Ramos (cell line): ENCODE data around the gene LNX1.

Experiments used
- in situ Hi-C: fragments of 300-500 bp; cut with MboI; formaldehyde crosslinking; loops from one replicate; pipeline ENCODE4 v1.14.3; 2022; ENCODE audit warnings: low sequenced_read_pairs; ENCODE audit not compliant: unreplicated experiment

The LNX1 gene

DNA sequence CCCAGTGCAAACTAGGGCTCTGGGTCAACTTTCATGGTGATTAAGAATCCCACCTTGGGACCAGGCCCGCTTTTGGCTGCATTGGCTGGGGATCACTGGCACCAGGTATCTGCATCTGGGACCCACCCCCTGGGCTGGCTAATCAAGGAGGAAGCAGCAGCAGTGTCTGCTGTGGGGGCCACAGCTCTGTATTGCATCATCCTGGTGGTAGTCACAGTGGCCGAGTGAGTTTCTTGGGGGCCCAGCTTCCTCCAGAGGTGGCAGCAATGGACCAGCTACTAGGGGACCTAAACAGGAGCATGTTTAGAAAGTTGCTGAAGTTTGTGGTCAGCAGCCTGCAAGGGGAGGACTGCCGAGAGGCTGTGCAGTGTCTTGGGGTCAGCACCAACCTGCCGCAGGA, 15.7 kb downstream of the LNX1 start:
- in situ Hi-C loops: no loop called here

DNA sequence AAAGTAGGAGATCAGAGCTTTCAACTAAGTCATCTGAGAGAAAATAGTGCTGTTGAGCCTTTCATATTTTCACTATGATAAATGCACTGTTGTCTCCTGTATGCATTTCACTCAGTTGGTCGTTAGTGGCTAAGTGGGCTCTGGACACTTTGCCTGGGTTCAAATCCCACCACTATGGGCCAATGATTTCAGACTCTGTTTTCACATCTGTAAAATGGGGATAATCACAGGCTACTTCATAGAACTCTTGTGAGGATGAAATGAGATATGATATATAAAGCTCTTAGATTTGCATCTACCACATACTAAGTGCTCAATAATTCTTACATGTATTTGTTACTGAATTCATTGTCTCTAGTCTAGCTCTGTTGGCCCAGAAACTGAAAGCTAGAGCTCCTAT, 16.8 kb downstream of the LNX1 start:
- in situ Hi-C loops: no loop called here

DNA sequence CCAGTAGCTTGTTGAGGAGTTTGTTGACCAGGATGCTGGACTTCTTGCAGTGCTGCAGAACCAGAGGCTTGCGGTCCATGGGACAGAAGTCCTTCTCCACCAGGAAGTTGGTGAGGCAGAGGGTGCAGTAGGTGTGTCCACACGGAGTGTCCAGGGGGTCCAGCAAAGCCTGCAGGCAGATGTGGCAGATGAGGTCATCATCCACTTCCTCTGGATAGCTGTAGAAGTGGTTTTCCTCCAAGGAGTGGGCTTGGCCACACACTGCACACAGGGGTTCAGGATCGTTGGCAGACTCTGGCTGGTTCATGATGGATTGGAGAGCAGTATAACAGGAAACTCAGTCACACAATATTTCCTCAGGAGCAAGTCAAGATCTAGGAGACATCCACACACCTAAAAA, 17.6 kb downstream of the LNX1 start:
- in situ Hi-C loops: no loop called here

DNA sequence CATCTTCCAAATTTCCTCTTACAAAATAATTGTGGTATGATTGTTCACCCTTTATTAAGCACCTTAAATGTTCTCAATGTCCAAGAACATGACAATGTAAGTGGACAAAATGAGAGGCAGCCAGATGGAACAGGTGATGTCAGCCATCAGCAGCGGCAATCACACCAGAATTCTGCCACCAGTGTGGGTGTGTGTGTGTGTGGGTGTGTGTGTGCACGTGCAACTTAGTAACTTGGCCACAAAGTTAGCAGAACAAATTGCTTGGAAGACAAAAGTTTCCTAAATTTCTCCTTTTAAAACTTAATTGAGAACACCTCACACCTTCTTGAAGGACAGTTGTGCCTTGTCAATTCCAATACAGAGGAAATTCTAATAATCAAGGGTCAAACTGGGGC, 18.7 kb downstream of the LNX1 start:
- in situ Hi-C loops: no loop called here

DNA sequence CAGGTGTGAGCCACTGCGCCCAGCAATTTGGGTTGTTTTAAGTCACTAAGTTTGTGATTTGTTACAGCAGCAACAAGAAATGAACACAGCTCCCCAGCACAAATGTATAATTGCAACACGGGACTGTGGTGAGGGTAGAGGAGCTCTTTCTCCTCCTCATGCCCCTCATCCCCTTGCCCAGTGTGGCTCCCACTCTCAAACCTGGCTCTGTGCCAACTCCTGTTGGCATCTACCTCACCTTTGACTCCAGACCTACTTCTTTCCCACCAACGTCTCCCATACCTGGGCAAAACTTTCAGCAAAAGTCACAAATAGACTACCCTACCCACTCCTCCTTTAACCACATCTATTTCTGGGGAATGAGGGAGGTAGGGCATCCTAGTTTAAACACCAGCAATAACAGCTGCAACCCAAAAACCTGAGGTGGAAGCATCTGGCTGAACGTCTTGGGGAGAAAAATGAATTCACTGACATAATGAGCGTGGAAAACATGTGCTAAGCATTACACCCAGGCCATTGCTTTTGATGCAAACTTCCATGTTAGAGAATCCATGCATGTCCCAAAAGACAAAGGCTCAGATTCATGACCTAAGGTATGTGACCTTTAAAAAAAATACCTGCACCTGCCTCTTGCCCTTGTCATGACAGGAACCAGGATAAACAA, 19.2 kb downstream of the LNX1 start:
- in situ Hi-C loops: no loop called here

DNA sequence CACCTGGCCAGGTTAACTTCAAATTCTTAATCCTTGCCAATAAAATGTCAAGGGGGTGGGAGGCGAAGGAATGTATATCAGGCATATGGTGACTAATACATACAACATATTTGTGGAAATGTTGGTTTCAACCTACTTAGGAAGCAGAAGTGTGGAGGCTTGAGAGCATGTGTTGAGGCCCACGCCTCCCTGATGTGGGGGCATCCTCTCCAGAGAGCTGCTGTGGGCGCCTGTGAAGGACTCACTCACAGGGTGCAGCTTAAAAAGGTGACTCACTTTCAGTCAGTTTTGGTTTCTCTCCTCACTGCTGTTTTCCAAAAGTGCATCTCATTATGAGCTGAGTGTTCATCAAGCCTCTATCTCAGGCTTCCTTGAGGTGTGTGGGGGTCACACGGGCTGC, 27.5 kb downstream of the LNX1 start:
- in situ Hi-C loops: no loop called here

DNA sequence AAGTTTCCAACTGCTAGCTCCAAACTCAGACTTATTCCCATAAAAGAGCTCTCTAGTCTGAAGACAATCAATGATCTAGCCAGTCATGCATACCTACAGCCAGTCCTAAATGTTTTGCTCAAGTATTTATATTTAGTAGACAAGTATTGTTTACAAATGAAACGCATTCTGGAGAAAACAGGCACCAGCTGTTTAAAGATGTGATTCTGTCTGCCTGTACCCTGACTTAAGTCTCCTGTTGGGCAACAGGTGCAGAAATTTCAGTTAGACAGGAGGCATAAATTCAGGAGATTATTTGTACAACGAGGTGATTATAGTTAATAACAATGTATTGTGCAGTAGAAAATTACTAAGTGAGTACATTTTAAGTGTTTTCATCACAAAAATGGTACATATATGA, 28.9 kb downstream of the LNX1 start:
- in situ Hi-C loops: no loop called here

DNA sequence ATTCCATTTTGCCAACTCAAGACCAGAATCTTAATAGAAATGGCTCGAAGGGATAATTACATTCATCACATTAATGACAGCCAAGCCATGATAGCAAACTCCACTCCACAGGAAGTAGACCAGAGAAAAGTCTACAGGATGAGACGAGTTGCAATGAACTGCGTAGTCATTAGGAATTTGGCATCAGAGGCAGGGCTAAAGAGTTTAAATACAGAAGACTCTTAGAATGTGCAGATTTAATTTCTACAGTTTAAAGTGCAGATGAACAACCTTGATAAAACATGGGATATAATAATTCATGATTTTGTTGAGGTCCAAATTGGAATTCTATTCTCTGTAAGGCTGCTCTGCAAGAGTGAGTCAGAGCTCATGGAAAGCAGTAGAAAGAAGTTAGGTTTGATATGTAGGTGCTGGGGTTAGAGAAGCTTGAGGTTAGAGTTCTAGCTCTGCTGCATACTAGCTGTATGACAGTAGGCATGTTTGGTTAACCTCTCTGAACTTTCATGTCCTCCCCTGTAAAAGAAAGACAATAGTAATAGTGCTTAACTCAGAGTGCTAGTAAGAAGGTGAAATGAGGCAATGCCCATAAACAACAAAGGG, 32.2 kb downstream of the LNX1 start:
- in situ Hi-C loops: no loop called here

DNA sequence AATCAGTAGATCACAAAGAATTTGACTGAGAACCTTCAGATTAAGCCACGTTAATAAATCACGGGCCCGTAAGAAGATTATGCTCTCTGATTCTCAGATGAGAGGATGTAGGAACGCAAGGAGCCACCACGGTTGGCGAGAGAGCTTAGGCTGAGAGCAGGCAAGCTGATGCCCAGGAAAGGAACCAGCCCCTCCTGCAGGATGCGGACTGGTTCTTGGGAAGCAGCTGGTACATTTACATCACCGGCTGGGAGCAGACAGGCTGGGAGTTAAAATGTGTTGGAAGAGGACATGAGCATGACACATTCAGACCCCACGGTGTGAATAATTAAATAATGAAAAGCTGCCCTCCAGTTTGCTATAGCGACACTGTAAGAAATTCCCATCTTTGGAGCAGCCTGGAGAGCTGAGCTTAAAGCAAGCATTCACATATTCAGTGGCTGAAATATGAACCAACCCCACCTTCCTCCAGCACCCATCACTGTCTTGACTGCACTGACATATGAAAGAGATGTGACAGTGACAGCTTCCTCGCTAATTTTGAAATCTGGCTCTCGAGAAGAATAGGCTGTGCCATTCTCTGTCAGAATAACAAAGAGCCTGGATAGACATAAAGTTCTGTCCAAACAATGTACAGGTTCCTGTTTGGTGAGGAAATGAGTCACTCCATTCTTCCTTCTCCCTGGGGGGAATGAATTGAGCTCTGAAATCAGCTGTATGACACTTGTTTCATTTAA, 33.1 kb downstream of the LNX1 start:
- in situ Hi-C loops: no loop called here

DNA sequence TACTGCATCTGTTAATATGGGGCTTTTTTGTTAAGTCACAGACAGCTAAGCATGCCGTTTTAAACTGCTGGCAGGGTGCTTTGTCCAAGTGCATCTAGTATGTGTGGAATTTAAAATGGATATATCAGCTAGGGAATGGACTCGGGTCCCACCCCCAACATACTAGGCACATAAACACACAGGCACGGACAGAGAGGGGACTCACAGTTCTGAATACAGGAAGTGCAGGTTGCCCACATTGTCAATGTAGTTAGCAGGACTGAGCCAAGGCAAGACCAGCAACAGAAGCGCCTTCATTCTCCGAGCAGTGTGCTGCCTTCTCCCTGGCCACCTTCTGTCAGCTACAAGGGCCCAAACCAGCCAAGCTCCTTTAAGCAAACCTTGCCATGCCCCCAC, 33.6 kb downstream of the LNX1 start:
- in situ Hi-C loops: no loop called here

DNA sequence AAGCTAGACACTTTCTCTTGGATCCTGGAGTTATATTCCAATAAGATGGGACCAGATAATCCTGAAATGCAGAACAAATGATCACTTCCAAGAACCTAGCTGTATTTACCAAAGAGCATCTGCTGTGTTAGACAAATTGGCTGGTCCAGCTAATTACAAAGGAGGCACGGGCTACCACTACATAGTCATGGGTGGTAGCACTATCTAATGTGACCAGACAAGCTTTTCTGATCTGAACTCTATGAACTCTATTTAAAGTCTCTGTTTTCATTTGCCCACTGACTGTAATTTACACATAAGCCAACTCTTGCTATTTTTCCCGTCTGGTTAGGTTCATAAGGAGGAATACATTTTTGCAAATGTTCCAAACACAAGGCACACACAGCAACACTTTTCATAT, 34.6 kb downstream of the LNX1 start:
- in situ Hi-C loops: no loop called here

DNA sequence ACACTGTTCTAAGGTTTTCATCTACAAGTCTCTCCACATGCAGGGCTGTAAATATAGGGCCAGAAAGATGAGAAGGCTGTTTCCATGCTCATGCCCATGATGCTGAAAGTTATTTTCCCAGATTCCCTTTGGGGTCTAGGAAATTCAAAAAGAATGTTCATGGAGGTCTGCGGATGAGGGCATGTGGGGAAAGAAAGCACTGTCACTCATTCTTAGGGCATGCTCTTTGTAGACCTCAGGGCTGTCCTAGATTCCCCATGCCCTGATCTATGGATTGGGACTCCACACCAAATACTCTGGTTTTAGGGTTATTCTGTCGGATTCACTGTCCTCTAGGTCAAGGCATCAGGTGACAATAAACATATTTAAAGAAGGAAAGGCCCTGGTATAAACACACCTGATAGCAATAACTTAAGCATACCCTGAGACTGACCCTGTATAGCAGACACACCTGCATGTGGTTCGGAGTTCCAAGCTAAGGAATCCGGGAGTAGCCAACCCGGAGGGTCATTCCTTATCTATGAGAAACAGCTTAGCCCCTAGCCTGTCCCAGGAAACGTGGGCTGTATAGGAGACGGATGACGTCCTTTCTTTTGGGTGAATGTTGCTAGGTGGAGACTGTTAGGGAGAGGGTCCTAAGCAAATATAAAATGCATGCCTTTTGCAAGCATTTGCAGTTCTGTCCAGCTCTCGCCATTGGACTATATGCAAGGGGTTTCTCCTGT, 37.6 kb downstream of the LNX1 start:
- in situ Hi-C loops: no loop called here

DNA sequence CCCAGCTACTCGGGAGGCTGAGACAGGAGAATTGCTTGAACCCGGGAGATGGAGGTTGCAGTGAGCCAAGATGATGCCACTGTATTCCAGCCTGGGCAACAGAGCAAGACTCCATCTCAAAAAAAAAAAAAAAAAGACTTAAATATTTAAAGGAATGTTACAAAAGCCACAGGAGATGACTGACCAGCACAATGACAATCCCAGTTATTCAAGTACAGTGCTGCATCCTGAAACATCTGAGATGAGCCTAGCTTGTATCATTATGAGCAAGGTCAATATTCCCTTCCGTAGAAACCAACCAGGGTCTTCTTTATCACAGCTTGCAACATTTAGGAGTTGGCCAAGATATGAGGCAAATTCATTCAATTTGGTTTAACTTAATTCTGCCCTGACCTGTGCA, 38.6 kb downstream of the LNX1 start:
- in situ Hi-C loops: no loop called here

DNA sequence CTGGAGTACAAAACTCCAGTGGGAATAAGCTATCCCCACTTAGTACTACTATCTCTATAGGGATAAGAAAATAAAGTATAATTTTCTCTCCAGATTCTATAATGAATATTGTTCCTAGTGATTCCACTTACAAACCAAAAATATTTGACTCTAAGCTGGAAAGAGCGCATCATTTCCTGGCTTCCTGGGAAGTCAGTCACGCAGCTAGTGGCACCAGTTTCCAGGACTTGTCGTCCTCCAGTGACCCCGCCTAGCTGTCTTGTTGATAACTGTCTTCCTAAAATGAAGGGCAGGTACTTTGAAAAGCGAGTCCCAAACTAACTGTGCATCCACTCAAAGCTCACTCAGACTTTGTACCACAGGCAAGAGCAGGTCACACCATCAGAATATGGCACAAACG, 39.3 kb downstream of the LNX1 start:
- in situ Hi-C loops: no loop called here

DNA sequence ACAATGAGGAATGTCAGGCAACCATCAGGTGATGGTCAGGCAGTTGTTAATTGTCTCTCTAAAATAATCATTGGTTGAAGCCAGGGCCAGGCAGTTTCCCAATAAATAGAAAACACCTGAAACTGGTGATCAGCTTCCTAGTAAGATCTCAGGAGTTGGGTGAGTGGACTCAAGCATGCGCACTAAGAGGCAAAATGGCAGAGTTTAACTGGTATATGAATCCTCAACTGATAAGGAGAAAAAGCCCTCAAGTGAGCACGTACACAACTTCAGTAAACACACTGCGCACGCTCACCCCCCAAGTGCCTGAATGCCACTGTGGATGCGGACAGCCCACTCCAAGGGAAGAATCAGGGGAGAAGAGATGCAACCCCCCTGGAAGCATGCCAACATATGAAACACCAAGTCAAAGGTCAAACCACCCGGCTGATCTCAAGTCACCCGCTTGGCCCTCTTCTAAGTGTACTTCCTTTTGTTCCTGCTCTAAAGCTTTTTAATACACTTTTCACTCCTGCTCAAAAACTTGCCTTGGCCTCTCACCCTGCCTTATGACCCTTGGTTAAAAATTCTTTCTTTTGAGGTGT, 39.9 kb downstream of the LNX1 start:
- in situ Hi-C loops: no loop called here

DNA sequence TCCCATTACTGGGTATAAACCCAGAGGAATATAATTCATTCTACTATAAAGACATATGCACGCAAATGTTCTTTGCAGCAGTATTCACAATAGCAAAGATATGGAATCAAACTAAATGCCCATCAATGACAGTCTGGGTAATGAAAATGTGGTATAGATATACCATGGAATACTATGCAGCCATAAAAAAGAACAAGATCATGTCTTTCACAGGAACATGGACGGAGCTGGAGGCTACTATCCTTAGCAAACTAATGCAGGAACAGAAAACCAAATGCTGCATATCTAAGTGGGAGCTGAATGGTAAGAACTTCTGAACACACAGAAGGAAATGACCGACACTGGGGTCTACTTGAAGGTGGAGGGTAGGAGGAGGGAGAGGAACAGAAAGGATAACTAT, 42.6 kb downstream of the LNX1 start:
- in situ Hi-C loops: no loop called here

DNA sequence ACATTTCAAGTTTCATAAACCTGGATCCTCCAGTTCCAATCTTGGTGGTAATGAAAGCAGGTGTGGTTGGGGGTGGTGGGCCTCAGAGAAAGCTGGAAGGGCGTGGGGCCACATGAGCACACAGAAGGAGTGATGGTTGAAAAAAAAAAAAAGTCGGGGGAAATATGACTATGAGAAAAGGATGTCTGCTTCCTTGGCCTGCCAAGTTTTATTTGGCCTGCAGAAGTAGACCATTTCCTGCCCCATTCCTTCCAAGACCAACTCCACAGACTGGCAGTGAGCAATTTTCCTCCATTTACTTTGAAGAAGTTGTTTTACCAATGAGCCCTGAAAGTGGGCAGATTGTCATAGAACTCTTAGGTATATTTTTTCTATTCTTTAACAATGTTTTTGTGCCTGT, 43.3 kb downstream of the LNX1 start:
- in situ Hi-C loops: no loop called here

DNA sequence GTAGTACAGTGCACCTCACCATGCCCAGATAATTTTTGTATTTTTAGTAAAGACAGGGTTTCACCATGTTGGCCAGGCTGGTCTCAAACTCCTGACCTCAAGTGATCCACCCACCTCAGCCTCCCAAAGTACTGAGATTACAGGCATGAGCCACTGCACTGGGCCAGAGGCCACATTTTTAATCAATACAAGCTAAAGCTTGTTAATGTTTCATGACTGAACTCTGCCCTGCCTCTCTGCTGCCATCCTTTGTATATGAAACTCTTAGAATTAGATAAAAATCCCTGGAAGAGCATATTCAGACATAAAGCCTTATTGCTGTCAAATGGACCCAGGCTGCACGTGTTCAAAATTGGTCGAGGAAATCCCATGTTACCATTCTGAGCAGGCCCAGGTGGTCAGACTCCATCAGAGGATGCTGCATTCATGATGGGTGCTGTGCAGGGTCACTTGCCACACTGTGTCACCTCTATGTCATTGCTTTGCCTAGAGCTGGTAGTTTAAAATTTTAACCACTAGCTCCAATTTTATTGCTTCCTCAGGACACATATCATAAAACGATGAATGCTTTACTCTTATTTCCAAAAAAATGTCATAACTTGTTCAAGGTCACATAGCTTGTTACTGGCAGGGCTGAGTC, 45.2 kb downstream of the LNX1 start:
- in situ Hi-C loops: no loop called here

DNA sequence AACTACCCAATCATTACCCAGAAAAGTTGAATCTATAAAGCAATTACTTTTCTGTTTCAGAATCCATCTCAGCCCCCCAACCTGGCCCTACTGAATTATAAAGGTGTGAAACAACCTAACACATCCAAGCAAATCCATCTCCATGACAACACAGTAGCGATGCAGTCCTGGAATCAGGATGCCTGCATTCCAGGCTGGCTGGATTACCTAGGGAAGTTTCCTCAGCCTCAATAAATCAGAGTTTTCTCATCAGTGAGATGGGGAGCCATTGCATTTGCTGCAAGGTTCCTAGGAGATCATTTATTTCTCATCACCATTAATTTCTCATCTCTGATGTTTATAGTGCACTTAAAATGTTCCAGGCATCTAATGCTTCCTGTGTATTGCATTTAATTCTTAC, 46.0 kb downstream of the LNX1 start:
- in situ Hi-C loops: no loop called here

DNA sequence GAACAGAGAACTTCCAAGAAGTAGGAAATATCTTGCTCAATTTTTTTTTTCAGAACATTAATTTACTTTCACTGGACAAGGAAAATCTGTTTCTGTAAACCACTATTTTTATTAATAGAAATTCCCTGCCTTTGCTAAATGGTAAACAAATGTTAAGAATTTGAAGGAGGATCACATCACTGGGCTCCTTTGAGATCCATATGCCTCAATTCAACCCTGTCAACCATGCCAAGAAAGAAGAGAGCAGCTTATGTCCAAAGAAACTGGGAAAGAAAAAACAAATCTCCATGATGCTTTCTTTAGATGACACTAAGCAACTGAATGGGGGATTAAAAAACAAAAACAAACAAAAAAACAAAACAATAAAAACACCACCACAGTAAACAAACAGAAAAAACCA, 47.7 kb downstream of the LNX1 start:
- in situ Hi-C loops: no loop called here
